Natural killer cell (primary cell): ENCODE results near the gene ATP1B3. TPM values are rescaled to one million over a fixed set of nuclear protein-coding genes. Genes with fewer than 3 reads are reported as not detected.
A peak's percentile ranks its signal among the peaks of the same experiment; 100 is the strongest.
"Not testable (repeated sequence)": the region's sequence is repeated elsewhere in the genome, so short reads cannot be mapped to it uniquely, and the experiment has no call there.

Experiments used
- ATAC-seq, 3 donors: fragments of 150-1000 bp in 2 of 3; fragments of 200-7000 bp in 1 of 3; cut with Tn5 transposase; 1 replicate in 1 of 3; 2 replicates in 2 of 3; pipeline ENCODE4 v1.10.0; 2021; ENCODE audit warnings: mild to moderate bottlenecking in 2 of 3, moderate library complexity in 2 of 3
- DNase-seq, 2 donors: peaks; one replicate each; pipeline versions ENCODE4 v3.0.0 to v3.0.0-alpha.2; 2013 to 2021; ENCODE audit warnings: mixed read lengths in 1 of 2
- H3K27ac ChIP-seq: one replicate; pipeline ENCODE4 v1.5.1; 2013; ENCODE audit warnings: mild to moderate bottlenecking, low read length
- H3K27me3 ChIP-seq: one replicate; pipeline ENCODE4 v1.6.1; 2013; ENCODE audit warnings: low read length; ENCODE audit not compliant: control insufficient read depth, insufficient read depth
- H3K36me3 ChIP-seq: one replicate; pipeline ENCODE4 v1.6.1; 2013; ENCODE audit warnings: low read length; ENCODE audit not compliant: control insufficient read depth, insufficient read depth
- H3K4me1 ChIP-seq: one replicate; pipeline ENCODE4 v1.6.1; 2013; ENCODE audit warnings: low read length; ENCODE audit not compliant: control insufficient read depth, insufficient read depth
- H3K4me3 ChIP-seq: one replicate; pipeline ENCODE4 v1.5.1; 2013; ENCODE audit warnings: low read length
- H3K9me3 ChIP-seq: one replicate; pipeline ENCODE4 v1.6.1; 2013; ENCODE audit warnings: low read length; ENCODE audit not compliant: control insufficient read depth, insufficient read depth
- H3K27ac Mint-ChIP-seq, 2 donors: one replicate each; pipeline ENCODE4 v1.8.0; 2022; ENCODE audit warnings: mild to moderate bottlenecking in 2 of 2, mixed read lengths in 2 of 2, moderate library complexity in 1 of 2
- H3K27me3 Mint-ChIP-seq, 2 donors: one replicate each; pipeline ENCODE4 v1.8.0; 2022; ENCODE audit warnings: low read depth in 2 of 2, mixed read lengths in 2 of 2
- H3K36me3 Mint-ChIP-seq: one replicate; pipeline ENCODE4 v1.8.0; 2022; ENCODE audit warnings: mixed read lengths
- H3K4me1 Mint-ChIP-seq, 2 donors: one replicate each; pipeline ENCODE4 v1.8.0; 2022; ENCODE audit warnings: mixed read lengths in 2 of 2
- H3K4me3 Mint-ChIP-seq: one replicate; pipeline ENCODE4 v1.8.0; 2022; ENCODE audit warnings: mild to moderate bottlenecking, moderate library complexity, mixed read lengths
- H3K9me3 Mint-ChIP-seq, 2 donors: one replicate each; pipeline ENCODE4 v1.8.0; 2022; ENCODE audit warnings: mixed read lengths in 2 of 2
- CTCF ChIP-seq: fragments of 200-600 bp; IDR thresholded peaks from one replicate; pipeline ENCODE4 v1.8.0; 2022; ENCODE audit warnings: antibody characterized with exemption
- WGBS: methylation state at CpG from one replicate; pipeline ENCODE4 v1.1.7; 2013; ENCODE audit warnings: missing lambda C conversion rate; ENCODE audit not compliant: insufficient coverage; 5-methylcytosine and 5-hydroxymethylcytosine counted together
- intact Hi-C: fragments of 100-400 bp; cut with micrococcal nuclease; formaldehyde crosslinking; loops from one replicate; pipeline ENCODE4 v1.14.2; 2022
- total RNA-seq, 4 donors: library from RNA; stranded (reverse); fragments of 120-200 nt in 1 of 4; gene quantifications; one replicate each; pipeline versions ENCODE4 v1.2.3 to v1.2.4, GENCODE V29; 2013 to 2022

Gene ATP1B3
- total RNA-seq, 3 donors from 2014 or later (not counting 1 experiment from before 2014, with no cell fraction given): 46.7 to 81.1 (median 78.2) TPM

DNA sequence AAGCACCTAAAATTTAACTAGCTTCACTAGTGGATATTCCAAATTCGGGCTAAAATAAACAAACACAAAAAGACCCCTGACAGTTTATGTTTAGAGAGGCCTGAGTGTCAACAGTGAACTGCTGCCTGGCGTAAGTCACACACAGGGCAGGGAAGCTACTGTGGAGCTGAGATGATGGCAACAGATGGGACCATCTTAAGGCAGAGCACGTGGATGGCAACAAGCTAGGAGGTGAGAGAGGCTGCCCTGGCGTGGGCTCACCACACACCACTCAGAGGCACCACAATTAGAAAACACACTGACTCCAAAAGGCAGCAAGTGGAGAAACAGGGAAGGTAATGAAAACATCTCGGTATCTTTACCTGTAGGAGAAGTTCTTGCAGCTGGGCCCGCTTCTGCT is 93.3 kb downstream of the ATP1B3 start:
- TF ChIP-seq CTCF: no peak
- 98% methylated on average over 3 of the region's 6 CpGs for WGBS
- no peaks in the 10 kb centered on the region for H3K27me3 Mint-ChIP-seq
- Histone ChIP-seq H3K36me3 (peaks cover 8% of the 10 kb centered on the region), H3K4me3 (no peak overlapping the region), H3K27ac (no peak overlapping the region), H3K27me3 (no peaks in the 10 kb centered on the region), H3K9me3 (no peaks in the 10 kb centered on the region), H3K4me1 (no peaks in the 10 kb centered on the region)
- DNase-seq (no peak), ATAC-seq (no peak)
- no peaks in the 10 kb centered on the region for H3K36me3 Mint-ChIP-seq
- H3K4me3 Mint-ChIP-seq: no peak overlapping the region
- intact Hi-C loops: no loop called here
- no peaks in the 10 kb centered on the region for H3K4me1 Mint-ChIP-seq
- peak overlapping the region; percentile 22 to 34 for H3K27ac Mint-ChIP-seq
- H3K9me3 Mint-ChIP-seq: no peaks in the 10 kb centered on the region

GRCh38 chr3:141971571-141971970 is 95.1 kb downstream of the ATP1B3 start:
- H3K9me3 ChIP-seq: no peaks in the 10 kb centered on the region
- WGBS: 91% methylated on average over 1 of the region's 1 CpG
- H3K4me3 ChIP-seq: no peak overlapping the region
- Mint-ChIP-seq H3K36me3 (no peaks in the 10 kb centered on the region), H3K27me3 (no peaks in the 10 kb centered on the region), H3K27ac (peak overlapping the region; percentile 4 to 9), H3K4me1 (peaks cover 0 to 5% of the 10 kb centered on the region in 2 donors), H3K4me3 (no peak overlapping the region), H3K9me3 (no peaks in the 10 kb centered on the region)
- DNase-seq (no peak), ATAC-seq (no peak)
- intact Hi-C loops: no loop called here
- no peaks in the 10 kb centered on the region for H3K4me1 ChIP-seq
- no peak for TF ChIP-seq CTCF
- no peaks in the 10 kb centered on the region for H3K27me3 ChIP-seq
- H3K27ac ChIP-seq: no peak overlapping the region
- peaks cover 13% of the 10 kb centered on the region for H3K36me3 ChIP-seq

GRCh38 chr3:141972399-141972798 is 96.0 kb downstream of the ATP1B3 start:
- intact Hi-C loops: no loop called here
- DNase-seq (no peak), ATAC-seq (no peak)
- 89% methylated on average over 1 of the region's 2 CpGs for WGBS
- no peaks in the 10 kb centered on the region for H3K4me1 ChIP-seq
- no peaks in the 10 kb centered on the region for H3K9me3 ChIP-seq
- H3K4me1 Mint-ChIP-seq: peaks cover 0 to 6% of the 10 kb centered on the region in 2 donors
- no peaks in the 10 kb centered on the region for H3K27me3 ChIP-seq
- no peaks in the 10 kb centered on the region for H3K9me3 Mint-ChIP-seq
- no peak overlapping the region for H3K4me3 ChIP-seq
- H3K27ac ChIP-seq: no peak overlapping the region
- peak overlapping the region; percentile 4 to 9 for H3K27ac Mint-ChIP-seq
- no peak for TF ChIP-seq CTCF
- no peaks in the 10 kb centered on the region for H3K27me3 Mint-ChIP-seq
- no peak overlapping the region for H3K4me3 Mint-ChIP-seq
- H3K36me3 ChIP-seq: peaks cover 13% of the 10 kb centered on the region
- H3K36me3 Mint-ChIP-seq: no peaks in the 10 kb centered on the region

- H3K27me3 ChIP-seq, intact Hi-C loops, H3K4me1 Mint-ChIP-seq, H3K27ac ChIP-seq, H3K4me3 ChIP-seq, H3K27ac Mint-ChIP-seq, H3K36me3 Mint-ChIP-seq, ATAC-seq, H3K4me3 Mint-ChIP-seq, H3K9me3 Mint-ChIP-seq, DNase-seq, H3K27me3 Mint-ChIP-seq, H3K4me1 ChIP-seq, H3K9me3 ChIP-seq: not testable (repeated sequence)
- WGBS: 95% methylated on average over 8 of the region's 8 CpGs
- peaks cover 10% of the 10 kb centered on the region for H3K36me3 ChIP-seq
Observed at GRCh38 chr3:141974777-141975176, 98.3 kb downstream of the ATP1B3 start.

Other genes with a start within 250 kb of the ATP1B3 start
- gene RNF7, start 138.3 kb upstream of the ATP1B3 start, total RNA-seq: 10 to 100 TPM; 65.0 to 75.0 (median 73.4) TPM
- under 1 TPM; 0.14 to 0.16 (median 0.15) TPM for gene GRK7, start 113.2 kb upstream of the ATP1B3 start, total RNA-seq